VCaP (cell line): ENCODE results near the gene OR5AC2.

ENCODE experiments used
- H3K27ac ChIP-seq: fragments of 450-650 bp; 2 replicates; pipeline ENCODE4 v1.5.1; 2017
- TF ChIP-seq, protein P1 (sequence below): fragments of 450-650 bp; conservative IDR thresholded peaks from 2 replicates; pipeline ENCODE4 v1.5.1; 2017; ENCODE audit warnings: mild to moderate bottlenecking, moderate library complexity

The OR5AC2 gene

DNA sequence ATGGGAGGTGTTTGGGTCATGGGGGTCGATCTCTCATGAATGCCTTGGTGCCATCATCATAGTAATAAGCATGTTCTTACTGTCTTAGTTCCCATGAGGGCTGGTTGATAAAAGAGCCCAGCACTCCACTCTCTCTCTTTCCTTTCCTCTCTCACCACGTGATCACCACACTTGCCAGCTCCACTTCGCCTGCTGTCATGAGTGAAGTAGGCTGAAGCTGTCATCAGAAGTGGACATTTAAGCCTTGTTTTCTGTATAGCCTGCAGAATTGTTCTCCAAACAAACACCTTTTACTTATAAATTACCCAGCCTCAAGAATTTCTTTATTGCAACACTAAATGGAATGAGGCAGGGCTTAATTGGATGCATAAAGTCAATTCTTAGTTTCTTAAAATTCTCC, 49.7 kb downstream of the OR5AC2 start:
- H3K27ac ChIP-seq = no peak overlapping the region
- TF ChIP-seq, protein P1, sequence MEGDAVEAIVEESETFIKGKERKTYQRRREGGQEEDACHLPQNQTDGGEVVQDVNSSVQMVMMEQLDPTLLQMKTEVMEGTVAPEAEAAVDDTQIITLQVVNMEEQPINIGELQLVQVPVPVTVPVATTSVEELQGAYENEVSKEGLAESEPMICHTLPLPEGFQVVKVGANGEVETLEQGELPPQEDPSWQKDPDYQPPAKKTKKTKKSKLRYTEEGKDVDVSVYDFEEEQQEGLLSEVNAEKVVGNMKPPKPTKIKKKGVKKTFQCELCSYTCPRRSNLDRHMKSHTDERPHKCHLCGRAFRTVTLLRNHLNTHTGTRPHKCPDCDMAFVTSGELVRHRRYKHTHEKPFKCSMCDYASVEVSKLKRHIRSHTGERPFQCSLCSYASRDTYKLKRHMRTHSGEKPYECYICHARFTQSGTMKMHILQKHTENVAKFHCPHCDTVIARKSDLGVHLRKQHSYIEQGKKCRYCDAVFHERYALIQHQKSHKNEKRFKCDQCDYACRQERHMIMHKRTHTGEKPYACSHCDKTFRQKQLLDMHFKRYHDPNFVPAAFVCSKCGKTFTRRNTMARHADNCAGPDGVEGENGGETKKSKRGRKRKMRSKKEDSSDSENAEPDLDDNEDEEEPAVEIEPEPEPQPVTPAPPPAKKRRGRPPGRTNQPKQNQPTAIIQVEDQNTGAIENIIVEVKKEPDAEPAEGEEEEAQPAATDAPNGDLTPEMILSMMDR = no peak
